GM12878 (cell line): Measurements from ENCODE around the gene RTN3. TPM values are rescaled to one million over a fixed set of nuclear protein-coding genes. Genes with fewer than 3 reads are reported as not detected.

Source experiments
- BCL11A ChIP-seq: IDR thresholded peaks from 2 replicates; pipeline ENCODE4 v1.6.1; 2011; ENCODE audit warnings: low read depth, low read length
- CUX1 ChIP-seq: IDR thresholded peaks from 2 replicates; pipeline ENCODE4 v1.6.1; 2012; ENCODE audit warnings: improper control_type of control experiment, low read depth, low read length; ENCODE audit not compliant: insufficient replicate concordance
- DPF2 ChIP-seq: fragments of 450-650 bp; IDR thresholded peaks from 2 replicates; pipeline ENCODE4 v1.6.1; 2017; ENCODE audit warnings: mild to moderate bottlenecking
- EZH2 ChIP-seq: IDR thresholded peaks from 2 replicates; pipeline ENCODE4 v1.6.1; 2012; ENCODE audit warnings: low read depth, mild to moderate bottlenecking, control low read depth, inconsistent platforms, low read length, borderline replicate concordance; ENCODE audit not compliant: control insufficient read depth
- FOS ChIP-seq: IDR thresholded peaks from 3 replicates; pipeline ENCODE4 v1.6.1; 2011; ENCODE audit warnings: borderline replicate concordance; ENCODE audit not compliant: insufficient read length; ENCODE audit errors: extremely low read depth
- IRF5 ChIP-seq: fragments of 450-650 bp; IDR thresholded peaks from 2 replicates; pipeline ENCODE4 v1.6.1; 2017; ENCODE audit warnings: borderline replicate concordance
- MXI1 ChIP-seq: fragments of 150-350 bp; IDR thresholded peaks from 2 replicates; pipeline ENCODE4 v1.6.1; 2011; ENCODE audit warnings: low read depth, mild to moderate bottlenecking, inconsistent platforms, low read length, improper control_type of control experiment
- NBN ChIP-seq: fragments of 450-650 bp; IDR thresholded peaks from 2 replicates; pipeline ENCODE4 v1.6.1; 2016
- NFIC ChIP-seq: IDR thresholded peaks from 2 replicates; pipeline ENCODE4 v1.6.1; 2012; ENCODE audit warnings: low read depth, mild to moderate bottlenecking, inconsistent platforms, low read length, moderate library complexity
- PML ChIP-seq: IDR thresholded peaks from 2 replicates; pipeline ENCODE4 v1.6.1; 2012; ENCODE audit warnings: low read length, inconsistent platforms
- POU2F2 ChIP-seq: IDR thresholded peaks from 3 replicates; pipeline ENCODE4 v1.6.1; 2011; ENCODE audit warnings: low read depth, mild to moderate bottlenecking, low read length, borderline replicate concordance
- RBBP5 ChIP-seq: fragments of 200-600 bp; sonication (generic); conservative IDR thresholded peaks from 2 replicates; pipeline ENCODE4 v1.6.1; 2016
- RELB ChIP-seq: fragments of 450-650 bp; IDR thresholded peaks from 2 replicates; pipeline ENCODE4 v1.6.1; 2017; ENCODE audit warnings: low read depth, mild to moderate bottlenecking, moderate library complexity
- SPI1 ChIP-seq: IDR thresholded peaks from 2 replicates; pipeline ENCODE4 v1.6.1; 2011; ENCODE audit warnings: low read depth, mild to moderate bottlenecking, low read length, moderate library complexity, borderline replicate concordance; ENCODE audit not compliant: insufficient read depth
- ZNF622 ChIP-seq: fragments of 450-650 bp; IDR thresholded peaks from 2 replicates; pipeline ENCODE4 v1.6.1; 2017; ENCODE audit warnings: mild to moderate bottlenecking, inconsistent platforms
- polyA plus RNA-seq, 11 experiments: library from polyadenylated mRNA; depleted of rRNA in 4 of 11; unstranded in 6 of 11; stranded (reverse) in 5 of 11; fragments of >200 nt; fragmentation: Nextera tagmentation in 4 of 11; fragmentation: Illumina TruSeq in 1 of 11; extraction: Ambion mirVana in 4 of 11; extraction: Trizol in 1 of 11; gene quantifications; 1 replicate in 1 of 11; 2 replicates in 10 of 11; pipeline versions ENCODE4 v1.2.1 to v1.2.3, GENCODE V29; 2011 to 2016; ENCODE audit warnings: inconsistent platforms in 2 of 11, missing spikeins in 2 of 11, low read depth in 1 of 11
- total RNA-seq, 4 experiments: library from RNA; depleted of rRNA in 3 of 4; stranded (reverse); fragments of >200 nt in 3 of 4; fragmentation: Illumina TruSeq in 1 of 4; extraction: Trizol in 1 of 4; gene quantifications; 2 replicates each; pipeline versions ENCODE4 v1.2.1 to v1.2.3, GENCODE V29; 2013 to 2021
- TF ChIP-seq, protein P1 (sequence below): fragments of 450-650 bp; IDR thresholded peaks from 2 replicates; pipeline ENCODE4 v1.6.1; 2014; ENCODE audit warnings: mild to moderate bottlenecking
- TF ChIP-seq, protein P2 (sequence below): IDR thresholded peaks from 2 replicates; pipeline ENCODE4 v1.6.1; 2011; ENCODE audit warnings: borderline replicate concordance, low read depth, mild to moderate bottlenecking, moderate library complexity, low read length; ENCODE audit not compliant: insufficient read depth, poor library complexity, severe bottlenecking

RTN3 gene
- total and polyA plus RNA-seq, 10 of the 15 experiments (the other 5 are each of a cell fraction or from before 2014, with no cell fraction given): 22.9 to 64.2 (median 47.0) TPM

DNA sequence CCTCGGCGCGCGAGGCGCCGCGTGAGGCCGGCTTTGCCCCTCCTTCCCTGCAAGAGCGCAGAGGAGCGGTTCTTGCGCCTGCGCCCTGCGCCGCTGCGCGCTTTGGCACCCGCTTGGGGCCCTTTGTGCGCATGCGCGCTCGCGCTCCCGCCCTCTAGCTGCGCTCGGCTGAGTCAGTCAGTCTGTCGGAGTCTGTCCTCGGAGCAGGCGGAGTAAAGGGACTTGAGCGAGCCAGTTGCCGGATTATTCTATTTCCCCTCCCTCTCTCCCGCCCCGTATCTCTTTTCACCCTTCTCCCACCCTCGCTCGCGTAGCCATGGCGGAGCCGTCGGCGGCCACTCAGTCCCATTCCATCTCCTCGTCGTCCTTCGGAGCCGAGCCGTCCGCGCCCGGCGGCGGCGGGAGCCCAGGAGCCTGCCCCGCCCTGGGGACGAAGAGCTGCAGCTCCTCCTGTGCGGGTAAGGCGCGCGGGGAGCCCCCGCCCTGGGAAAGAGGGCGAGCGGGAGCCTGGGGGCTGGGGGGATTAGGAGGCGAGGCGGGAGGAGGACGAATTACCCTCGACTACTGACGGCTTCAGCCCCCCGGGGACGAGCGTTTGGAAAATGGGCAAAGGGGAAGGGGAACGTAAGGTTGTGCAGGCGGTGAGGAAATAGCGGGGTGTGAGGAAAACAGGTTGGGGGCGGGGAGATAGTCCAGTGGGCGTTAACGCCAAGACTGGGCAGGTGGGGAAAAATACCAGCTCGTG, at the start of gene RTN3 (continued):
- peak; percentile 49 for TF ChIP-seq CUX1
- TF ChIP-seq BCL11A: no peak
- TF ChIP-seq RELB: peak; percentile 45
- 0 out of 3 replicates have a peak, but pooled peaks have one; percentile 32 for TF ChIP-seq POU2F2
- no peak for TF ChIP-seq FOS
- no peak for TF ChIP-seq ZNF622
- TF ChIP-seq, protein P1, sequence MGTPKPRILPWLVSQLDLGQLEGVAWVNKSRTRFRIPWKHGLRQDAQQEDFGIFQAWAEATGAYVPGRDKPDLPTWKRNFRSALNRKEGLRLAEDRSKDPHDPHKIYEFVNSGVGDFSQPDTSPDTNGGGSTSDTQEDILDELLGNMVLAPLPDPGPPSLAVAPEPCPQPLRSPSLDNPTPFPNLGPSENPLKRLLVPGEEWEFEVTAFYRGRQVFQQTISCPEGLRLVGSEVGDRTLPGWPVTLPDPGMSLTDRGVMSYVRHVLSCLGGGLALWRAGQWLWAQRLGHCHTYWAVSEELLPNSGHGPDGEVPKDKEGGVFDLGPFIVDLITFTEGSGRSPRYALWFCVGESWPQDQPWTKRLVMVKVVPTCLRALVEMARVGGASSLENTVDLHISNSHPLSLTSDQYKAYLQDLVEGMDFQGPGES: no peak
- no peak for TF ChIP-seq SPI1
- no peak for TF ChIP-seq EZH2
- no peak for TF ChIP-seq DPF2
- no peak for TF ChIP-seq IRF5
- TF ChIP-seq, protein P2, sequence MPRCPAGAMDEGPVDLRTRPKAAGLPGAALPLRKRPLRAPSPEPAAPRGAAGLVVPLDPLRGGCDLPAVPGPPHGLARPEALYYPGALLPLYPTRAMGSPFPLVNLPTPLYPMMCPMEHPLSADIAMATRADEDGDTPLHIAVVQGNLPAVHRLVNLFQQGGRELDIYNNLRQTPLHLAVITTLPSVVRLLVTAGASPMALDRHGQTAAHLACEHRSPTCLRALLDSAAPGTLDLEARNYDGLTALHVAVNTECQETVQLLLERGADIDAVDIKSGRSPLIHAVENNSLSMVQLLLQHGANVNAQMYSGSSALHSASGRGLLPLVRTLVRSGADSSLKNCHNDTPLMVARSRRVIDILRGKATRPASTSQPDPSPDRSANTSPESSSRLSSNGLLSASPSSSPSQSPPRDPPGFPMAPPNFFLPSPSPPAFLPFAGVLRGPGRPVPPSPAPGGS: peak; percentile 15
- peak; percentile 83 for TF ChIP-seq NBN
- TF ChIP-seq PML: no peak
- TF ChIP-seq NFIC: no peak
- TF ChIP-seq RBBP5: no peak
- peak; percentile 81 for TF ChIP-seq MXI1
